K562 (cell line): ENCODE results near the gene ARL4D. TPM values are rescaled to one million over a fixed set of nuclear protein-coding genes. Genes with fewer than 3 reads are reported as not detected.

ENCODE experiments used
- ATAC-seq: fragments of 200-7000 bp; cut with Tn5 transposase; 3 replicates; pipeline ENCODE4 v1.9.1; 2020; ENCODE audit warnings: moderate library complexity
- BruUV-seq: library from RNA; stranded (reverse); fragments of 400-500 nt; replicated peaks from 2 replicates; lab custom pipeline; 2021; lab: Mats Ljungman, UMichigan
- CTCF ChIA-PET: fragments of 300-600 bp; formaldehyde crosslinking; extraction: SDS; loops from one replicate; lab custom pipeline; 2021; ENCODE audit warnings: low intra/inter-chr PET ratio; lab: Yijun Ruan, JAX
- POLR2A ChIA-PET: fragments of 300-600, 350-650 bp; sonication (Branson Sonifier 250); formaldehyde crosslinking; extraction: SDS; loops from one replicate; lab custom pipeline; 2021; ENCODE audit warnings: antibody characterized with exemption, inconsistent platforms; lab: Yijun Ruan, JAX
- DNase-seq, 4 experiments: peaks; one replicate each; pipeline versions ENCODE4 v3.0.0 to v3.0.0-alpha.2; 2011 to 2018; ENCODE audit warnings: low spot score in 3 of 4, mixed read lengths in 3 of 4; ENCODE audit errors: extremely low read depth in 1 of 4
- FAIRE-seq: peaks from 2 replicates; lab custom pipeline; 2011; peaks lifted over from hg19 to GRCh38; lab: Jason Lieb, UNC
- H2AFZ ChIP-seq: 2 replicates; pipeline ENCODE4 v1.6.0; 2011; ENCODE audit warnings: low read depth, low read length, control low read depth, inconsistent platforms
- H3K27ac ChIP-seq: fragments of 200-600 bp; 3 replicates; pipeline ENCODE4 v1.8.0; 2011; ENCODE audit warnings: low read depth, mild to moderate bottlenecking, control low read depth, inconsistent platforms, low read length, moderate library complexity, mixed read lengths; ENCODE audit errors: extremely low read depth
- H3K27me3 ChIP-seq, 2 experiments: fragments of 300-600 bp in 1 of 2; 2 replicates in 1 of 2; 3 replicates in 1 of 2; pipeline versions ENCODE4 v1.6.0 to v1.8.0; 2011; ENCODE audit warnings: inconsistent platforms in 2 of 2, low read length in 2 of 2, mild to moderate bottlenecking in 1 of 2, mixed read lengths in 1 of 2, moderate library complexity in 1 of 2; ENCODE audit not compliant: control insufficient read depth in 2 of 2, insufficient read depth in 2 of 2
- H3K36me3 ChIP-seq: fragments of 300-600 bp; 3 replicates; pipeline ENCODE4 v1.8.0; 2011; ENCODE audit warnings: mild to moderate bottlenecking, low read length, inconsistent platforms; ENCODE audit not compliant: control insufficient read depth, insufficient read depth
- H3K4me1 ChIP-seq, 2 experiments: fragments of 200-600 bp in 1 of 2; replicated peaks in 1 of 2; 2 replicates in 1 of 2; 3 replicates in 1 of 2; pipeline versions ENCODE4 v1.5.1 to v1.8.0; 2011; ENCODE audit warnings: inconsistent platforms in 2 of 2, low read length in 2 of 2, mild to moderate bottlenecking in 1 of 2, mixed read lengths in 1 of 2, moderate library complexity in 1 of 2; ENCODE audit not compliant: control insufficient read depth in 2 of 2, insufficient read depth in 2 of 2
- H3K4me2 ChIP-seq: 2 replicates; pipeline ENCODE4 v1.6.1; 2011; ENCODE audit warnings: low read length, control low read depth, inconsistent platforms, mixed read lengths; ENCODE audit not compliant: insufficient read depth
- H3K4me3 ChIP-seq: fragments of 200-600 bp; sonication (generic), shearing (Covaris generic); 2 replicates; pipeline ENCODE4 v1.5.1; 2016; ENCODE audit warnings: control low read depth, inconsistent platforms
- H3K79me2 ChIP-seq: fragments of 200-600 bp; 3 replicates; pipeline ENCODE4 v1.8.0; 2011; ENCODE audit warnings: low read length, inconsistent platforms; ENCODE audit not compliant: control insufficient read depth, insufficient read depth
- H3K9ac ChIP-seq, 2 experiments: 2 replicates each; pipeline versions ENCODE4 v1.6.0 to v1.6.1; 2011; ENCODE audit warnings: low read depth in 2 of 2, low read length in 2 of 2, control low read depth in 1 of 2, inconsistent platforms in 1 of 2, mild to moderate bottlenecking in 1 of 2, mixed read lengths in 1 of 2; ENCODE audit not compliant: insufficient read depth in 1 of 2
- H3K9me1 ChIP-seq: one replicate; pipeline ENCODE4 v1.6.0; 2011; ENCODE audit warnings: inconsistent platforms, mild to moderate bottlenecking, low read length, moderate library complexity; ENCODE audit not compliant: control insufficient read depth, insufficient read depth
- H3K9me3 ChIP-seq: replicated peaks from 2 replicates; pipeline ENCODE4 v1.5.1; 2011; ENCODE audit warnings: low read depth, low read length, inconsistent platforms; ENCODE audit not compliant: control insufficient read depth, insufficient read depth
- H4K20me1 ChIP-seq: replicated peaks from 2 replicates; pipeline ENCODE4 v1.6.1; 2011; ENCODE audit warnings: low read length, inconsistent platforms, mixed read lengths; ENCODE audit not compliant: control insufficient read depth, insufficient read depth
- FOSL1 ChIP-seq: fragments of 200-800 bp; sonication (Bioruptor generic); conservative IDR thresholded peaks from 2 replicates; pipeline ENCODE4 v1.6.1; 2016; ENCODE audit warnings: missing genetic modification characterization, missing compliant biosample characterization
- IRF2 ChIP-seq: sonication (generic); formaldehyde crosslinking; IDR thresholded peaks from 2 replicates; pipeline ENCODE4 v1.8.1; 2022; ENCODE audit warnings: mild to moderate bottlenecking, missing genetic modification reagents
- JUNB ChIP-seq: fragments of 450-650 bp; formaldehyde crosslinking; conservative IDR thresholded peaks from 2 replicates; pipeline ENCODE4 v1.4.0; 2020; ENCODE audit warnings: mild to moderate bottlenecking
- MYBL2 ChIP-seq, 2 experiments: fragments of 450-650 bp in 1 of 2; sonication (generic) in 1 of 2; formaldehyde crosslinking in 1 of 2; IDR thresholded peaks; 2 replicates each; pipeline versions ENCODE4 v1.6.1 to v1.8.1; 2017 to 2022; ENCODE audit warnings: borderline replicate concordance in 1 of 2, inconsistent platforms in 1 of 2, low read depth in 1 of 2, mild to moderate bottlenecking in 1 of 2, missing genetic modification reagents in 1 of 2, moderate library complexity in 1 of 2
- SREBF2 ChIP-seq: sonication (generic); formaldehyde crosslinking; IDR thresholded peaks from 2 replicates; pipeline ENCODE4 v1.4.0; 2020; ENCODE audit warnings: mild to moderate bottlenecking, missing genetic modification reagents
- TAF1 ChIP-seq: IDR thresholded peaks from 2 replicates; pipeline ENCODE4 v1.6.1; 2011; ENCODE audit warnings: mild to moderate bottlenecking, low read length, moderate library complexity; ENCODE audit not compliant: insufficient read depth, control insufficient read depth, severe bottlenecking; ENCODE audit errors: extremely low read depth
- WGBS: fragments of 100-300 bp; shearing (Covaris generic); methylation state at CpG from one replicate; pipeline ENCODE4 v1.1.6; 2016; ENCODE audit warnings: low coverage, mixed read lengths; ENCODE audit not compliant: insufficient coverage; ENCODE audit errors: missing lambda C conversion rate; 5-methylcytosine and 5-hydroxymethylcytosine counted together
- in situ Hi-C: fragments of 300-500 bp; cut with MboI; formaldehyde crosslinking; loops from 4 replicates; pipeline ENCODE4 v1.15.0; 2018; ENCODE audit warnings: inconsistent platforms, mixed read lengths
- intact Hi-C: fragments of 100-400 bp; cut with micrococcal nuclease; formaldehyde crosslinking; loops from 2 replicates; pipeline ENCODE4 v1.14.2; 2022
- polyA plus RNA-seq, 8 experiments: library from polyadenylated mRNA; depleted of rRNA in 4 of 8; stranded (reverse) in 5 of 8; unstranded in 3 of 8; fragments of >200 nt; fragmentation: Nextera tagmentation in 2 of 8; fragmentation: Illumina TruSeq in 1 of 8; extraction: Ambion mirVana in 2 of 8; extraction: Trizol in 1 of 8; gene quantifications; 2 replicates each; pipeline versions ENCODE4 v1.2.1 to v1.2.3, GENCODE V29; 2011 to 2014; ENCODE audit warnings: inconsistent platforms in 1 of 8, missing spikeins in 1 of 8
- total RNA-seq, 7 experiments: library from RNA; depleted of rRNA in 6 of 7; stranded (reverse); fragments of >200 nt in 6 of 7; fragmentation: Illumina TruSeq in 2 of 7; extraction: Trizol in 2 of 7; gene quantifications; 2 replicates each; pipeline versions ENCODE4 v1.2.1 to v1.2.3, GENCODE V29; 2011 to 2021; ENCODE audit warnings: low replicate concordance in 1 of 7
- TF ChIP-seq, protein P1 (sequence below): sonication (generic); formaldehyde crosslinking; IDR thresholded peaks from 2 replicates; pipeline ENCODE4 v1.8.1; 2023; ENCODE audit warnings: mild to moderate bottlenecking, missing genetic modification reagents

Gene ARL4D
- total and polyA plus RNA-seq, 9 of the 15 experiments (the other 6 are each of a cell fraction or from before 2014, with no cell fraction given) = 0.07 to 0.53 (median 0.28) TPM; not detected in 1

GRCh38 chr17:43438626-43439025 lies 39.8 kb downstream of the ARL4D start:
- Histone ChIP-seq H2AFZ (no peak overlapping the region), H3K9me1 (no peaks in the 10 kb centered on the region), H3K27ac (no peak overlapping the region), H4K20me1 (no peaks in the 10 kb centered on the region), H3K4me3 (no peak overlapping the region), H3K4me1 (no peaks in the 10 kb centered on the region), H3K9ac (no peak overlapping the region), H3K4me2 (no peak overlapping the region), H3K36me3 (no peaks in the 10 kb centered on the region), H3K79me2 (no peaks in the 10 kb centered on the region), H3K9me3 (no peaks in the 10 kb centered on the region), H3K27me3 (peaks cover 5 to 12% of the 10 kb centered on the region in 2 experiments; a peak in 3 of 5 replicates)
- ATAC-seq = no peak
- in situ Hi-C loops (no loop called here), intact Hi-C loops (no loop called here)
- TF ChIP-seq, protein P1, sequence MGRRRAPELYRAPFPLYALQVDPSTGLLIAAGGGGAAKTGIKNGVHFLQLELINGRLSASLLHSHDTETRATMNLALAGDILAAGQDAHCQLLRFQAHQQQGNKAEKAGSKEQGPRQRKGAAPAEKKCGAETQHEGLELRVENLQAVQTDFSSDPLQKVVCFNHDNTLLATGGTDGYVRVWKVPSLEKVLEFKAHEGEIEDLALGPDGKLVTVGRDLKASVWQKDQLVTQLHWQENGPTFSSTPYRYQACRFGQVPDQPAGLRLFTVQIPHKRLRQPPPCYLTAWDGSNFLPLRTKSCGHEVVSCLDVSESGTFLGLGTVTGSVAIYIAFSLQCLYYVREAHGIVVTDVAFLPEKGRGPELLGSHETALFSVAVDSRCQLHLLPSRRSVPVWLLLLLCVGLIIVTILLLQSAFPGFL (CRISPR knock-in tag) = no peak
- TF ChIP-seq MYBL2 (IDR thresholded peaks at IDR 0.05; ENCODE audit: low read depth) (no peak), MYBL2 (CRISPR knock-in tag; IDR thresholded peaks at IDR 0.05; ENCODE audit: borderline replicate concordance) (no peak), FOSL1 (tag) (no peak), JUNB (no peak), TAF1 (no peak), SREBF2 (CRISPR knock-in tag) (no peak), IRF2 (CRISPR knock-in tag) (no peak)
- BruUV-seq = no TSS peak
- 0% methylated on average over 5 of the region's 5 CpGs for WGBS
- DNase-seq = no peak
- FAIRE-seq = no peak
- CTCF ChIA-PET = no interaction called here
- POLR2A ChIA-PET = no interaction called here
